Right renal cortex interstitium (tissue), 3 donors: ENCODE results near the gene GSTO1. TPM values are rescaled to one million over a fixed set of nuclear protein-coding genes. Genes with fewer than 3 reads are reported as not detected.

ENCODE experiments used
- DNase-seq, 3 donors: peaks; one replicate each; pipeline ENCODE4 v3.0.0-alpha.2; 2013; ENCODE audit warnings: low read depth in 3 of 3, low spot score in 2 of 3
- polyA plus RNA-seq, 3 donors: library from polyadenylated mRNA; unstranded; fragments of 120-200 nt; gene quantifications; one replicate each; pipeline ENCODE4 v1.2.1, GENCODE V29; 2013; ENCODE audit not compliant: insufficient read length in 3 of 3

The GSTO1 gene
- polyA plus RNA-seq, 3 donors = 94.7 to 102 (median 102) TPM

DNA sequence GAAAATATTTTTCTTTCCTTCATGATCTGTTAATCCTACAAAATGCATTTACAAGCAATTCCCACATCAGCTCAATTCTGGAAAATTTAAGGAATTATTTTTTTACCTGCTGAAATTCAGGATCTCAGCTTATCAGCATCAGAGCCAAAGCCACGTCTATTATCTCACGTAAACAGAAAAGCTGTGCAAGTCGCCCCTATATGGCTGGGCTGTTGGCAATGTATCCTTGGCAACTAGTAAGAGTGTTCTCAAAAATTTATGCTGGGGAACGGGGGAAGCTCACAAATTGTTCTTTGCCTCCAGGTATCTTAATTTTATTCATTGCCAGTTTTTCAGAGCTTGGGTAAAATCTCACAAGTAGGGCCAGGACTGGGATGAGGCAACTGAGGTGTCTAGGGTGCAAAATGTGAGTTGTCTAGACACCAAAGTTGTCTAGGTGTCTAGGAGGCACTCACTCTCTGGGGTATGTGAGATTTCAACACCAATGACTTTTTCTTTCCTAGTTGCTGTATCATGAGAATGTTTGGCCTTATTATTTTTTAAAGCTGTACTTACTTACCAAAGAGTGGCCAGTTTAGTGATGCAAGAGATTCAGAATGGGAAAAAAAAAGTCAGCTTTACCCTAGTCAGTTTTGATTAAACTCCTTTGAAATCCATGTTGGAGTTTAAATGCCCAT lies 19.3 kb downstream of the GSTO1 start:
- DNase-seq = no peak

DNA sequence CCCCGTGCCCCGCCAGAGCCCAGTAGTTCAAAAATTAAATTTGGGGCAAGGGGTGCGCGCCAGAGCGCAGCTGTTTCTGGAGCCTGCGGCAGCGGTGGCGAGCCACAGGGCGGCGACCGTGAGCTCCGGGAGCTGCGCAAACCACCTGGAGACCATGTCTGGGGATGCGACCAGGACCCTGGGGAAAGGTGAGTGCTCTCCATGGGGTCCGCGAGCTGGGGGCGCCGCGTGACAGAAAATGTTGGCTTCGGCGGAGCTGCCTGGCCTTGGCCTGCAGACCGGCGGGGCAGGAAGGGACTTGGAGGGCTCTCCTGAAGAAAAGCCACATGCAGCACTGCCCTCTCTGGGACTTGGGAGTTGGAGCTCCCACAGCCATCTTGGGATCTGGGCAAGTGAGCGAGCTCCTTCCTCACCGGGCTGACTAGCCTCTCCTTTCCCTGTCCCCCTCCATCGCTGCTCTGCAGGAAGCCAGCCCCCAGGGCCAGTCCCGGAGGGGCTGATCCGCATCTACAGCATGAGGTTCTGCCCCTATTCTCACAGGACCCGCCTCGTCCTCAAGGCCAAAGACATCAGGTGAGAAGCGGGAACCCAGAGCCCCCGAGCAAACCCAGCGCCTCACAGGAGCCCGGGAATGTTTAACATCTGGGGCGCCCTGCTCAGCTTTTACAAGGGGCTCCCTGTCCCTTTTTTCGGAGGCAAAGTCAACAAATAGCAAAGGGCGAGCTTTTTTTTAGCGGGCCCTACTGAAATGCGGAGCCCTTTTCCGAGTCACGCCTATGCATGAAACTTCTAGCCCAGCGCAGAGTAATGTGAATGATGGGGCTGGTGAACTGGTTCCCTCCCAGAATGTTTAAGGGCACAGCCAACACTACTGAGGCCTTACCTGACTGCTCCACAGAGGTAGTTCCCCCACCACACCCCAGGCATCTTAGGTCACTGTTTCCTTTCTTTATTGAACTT lies 20.4 kb downstream of the GSTO1 start:
- DNase-seq = no peak

DNA sequence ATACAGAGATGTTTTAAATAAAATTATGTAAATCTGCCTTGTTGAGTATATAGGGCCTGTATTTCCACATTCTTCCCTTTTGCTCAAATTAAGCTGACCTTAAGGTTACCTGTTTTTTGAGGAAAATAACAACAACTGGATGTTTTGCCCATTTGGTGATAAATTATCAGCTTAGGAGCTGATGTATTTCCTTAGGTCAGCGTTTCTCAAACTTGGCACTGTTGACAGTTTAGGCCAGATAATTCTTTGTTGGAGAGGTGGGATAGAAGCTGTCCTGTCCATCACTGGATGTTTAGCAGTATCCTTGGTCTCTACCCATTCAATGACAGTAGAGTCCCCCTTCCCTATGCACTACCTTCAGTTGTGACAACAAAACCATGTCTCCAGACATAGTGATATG lies 21.5 kb downstream of the GSTO1 start:
- DNase-seq = no peak

DNA sequence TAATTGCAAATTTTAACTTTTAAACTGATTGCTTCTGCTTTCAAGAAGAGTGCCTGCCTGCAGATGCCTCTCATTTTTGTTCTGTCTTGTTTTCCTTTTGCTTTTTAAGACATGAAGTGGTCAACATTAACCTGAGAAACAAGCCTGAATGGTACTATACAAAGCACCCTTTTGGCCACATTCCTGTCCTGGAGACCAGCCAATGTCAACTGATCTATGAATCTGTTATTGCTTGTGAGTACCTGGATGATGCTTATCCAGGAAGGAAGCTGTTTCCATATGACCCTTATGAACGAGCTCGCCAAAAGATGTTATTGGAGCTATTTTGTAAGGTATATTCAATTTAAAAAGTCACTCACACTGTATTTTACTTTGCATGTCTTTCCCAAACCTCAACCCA lies 23.1 kb downstream of the GSTO1 start:
- no peak for DNase-seq

DNA sequence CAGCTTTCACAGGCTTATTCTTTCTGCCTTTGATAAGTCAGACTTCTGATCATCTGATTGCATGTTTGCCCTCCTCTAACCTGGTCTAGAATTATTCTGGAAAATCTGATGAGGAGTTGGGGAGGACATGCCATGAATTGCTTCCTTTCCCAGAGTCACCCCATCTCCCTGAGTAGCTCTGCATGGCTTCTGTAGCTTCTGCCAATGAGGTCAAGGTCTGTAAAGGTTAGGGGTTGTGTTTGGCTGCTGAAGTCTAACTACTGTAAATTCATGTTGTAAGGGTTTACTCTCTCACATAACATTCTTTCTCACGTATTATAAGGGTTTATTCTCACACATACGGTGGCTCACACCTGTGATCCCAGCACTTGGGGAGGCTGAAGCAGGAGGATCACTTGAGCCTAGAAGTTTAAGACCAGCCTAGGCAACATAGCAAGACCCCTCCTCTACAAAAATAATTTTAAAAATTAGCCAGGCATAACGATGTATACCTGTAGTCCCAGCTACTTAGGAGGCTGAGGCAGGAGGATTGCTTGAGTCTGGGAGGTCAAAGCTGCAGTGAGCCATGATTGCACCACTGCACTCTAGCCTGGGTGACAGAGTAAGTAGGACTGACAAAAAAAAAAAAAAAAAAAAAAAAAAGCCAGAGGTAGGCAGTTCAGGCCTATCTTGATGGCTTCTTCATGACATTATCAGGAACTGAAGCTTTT lies 25.0 kb downstream of the GSTO1 start:
- no peak for DNase-seq

DNA sequence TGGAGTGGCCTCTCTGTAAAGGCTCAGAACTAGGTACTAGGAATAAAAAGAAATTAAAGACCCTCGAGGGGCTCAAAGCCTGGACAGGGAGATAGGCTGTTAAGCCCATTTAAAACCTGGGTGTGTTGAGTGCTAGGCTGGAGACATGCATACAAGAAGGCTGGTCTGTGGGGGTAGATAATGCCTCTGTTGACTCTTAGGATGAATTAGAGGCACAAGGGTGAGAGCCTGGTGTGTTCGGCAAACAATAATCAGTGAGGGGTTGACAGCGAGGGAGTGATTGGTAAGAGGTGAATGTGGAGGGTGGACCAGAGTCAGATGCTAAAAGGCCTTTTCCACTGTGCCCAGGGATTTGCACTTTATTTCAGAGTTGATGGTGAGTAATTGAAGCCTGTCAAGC lies 27.0 kb downstream of the GSTO1 start:
- no peak for DNase-seq

DNA sequence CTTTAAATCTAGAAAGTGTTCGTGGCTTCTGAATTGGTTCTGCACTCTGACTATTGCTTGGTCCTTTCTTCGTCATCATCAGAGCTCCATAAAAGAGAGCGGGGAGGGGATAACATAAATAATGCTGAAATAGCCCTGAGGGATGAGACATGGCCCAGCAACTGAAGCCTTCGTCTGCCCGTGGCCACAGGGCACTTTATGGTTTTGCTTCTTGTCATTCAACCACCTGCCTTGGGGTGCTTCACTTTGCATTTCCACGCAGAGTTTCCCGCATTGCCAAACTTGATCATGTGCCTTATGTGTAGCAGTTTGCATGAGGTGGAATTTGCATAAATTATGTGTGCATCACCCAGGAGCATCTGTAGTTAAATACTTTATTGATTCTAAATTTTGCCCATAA lies 30.2 kb downstream of the GSTO1 start:
- no peak for DNase-seq

DNA sequence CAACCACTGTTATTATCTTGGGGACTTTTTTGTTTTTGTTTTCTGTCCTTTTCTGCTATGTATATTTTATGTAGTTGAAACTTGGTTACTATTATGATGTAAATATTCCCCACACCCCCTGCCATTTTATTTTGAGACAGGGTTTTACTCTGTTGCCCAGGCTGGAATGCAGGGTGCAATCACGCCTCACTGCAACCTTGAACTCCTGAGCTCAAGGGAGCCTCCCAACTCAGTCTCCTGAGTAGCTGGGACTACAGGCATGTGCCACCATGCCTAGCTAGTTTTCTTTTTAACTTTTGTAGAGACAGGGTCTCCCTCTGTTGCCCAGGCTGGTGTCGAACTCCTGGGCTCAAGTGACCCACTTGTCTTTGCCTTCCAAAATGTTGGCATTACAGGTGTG lies 32.2 kb downstream of the GSTO1 start:
- DNase-seq = no peak

DNA sequence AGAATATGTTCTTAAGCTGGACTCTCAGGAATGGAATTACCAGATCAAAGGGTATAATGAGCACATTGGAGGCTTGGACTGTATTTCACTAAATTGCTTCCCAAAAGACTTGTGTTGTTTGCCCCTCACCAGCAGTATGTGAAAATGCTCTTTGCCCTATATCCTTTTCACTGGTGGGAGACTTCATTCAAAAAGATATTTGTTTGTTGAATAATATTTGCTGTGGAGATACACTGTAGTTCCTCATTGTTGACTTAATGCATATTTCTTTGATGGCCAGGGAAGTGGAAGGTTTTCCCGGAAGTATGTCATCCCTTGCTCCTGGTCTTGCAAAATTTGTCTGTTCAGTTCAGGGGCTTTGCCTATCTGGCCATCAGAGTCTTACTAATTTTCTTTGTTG lies 33.7 kb downstream of the GSTO1 start:
- no peak for DNase-seq

DNA sequence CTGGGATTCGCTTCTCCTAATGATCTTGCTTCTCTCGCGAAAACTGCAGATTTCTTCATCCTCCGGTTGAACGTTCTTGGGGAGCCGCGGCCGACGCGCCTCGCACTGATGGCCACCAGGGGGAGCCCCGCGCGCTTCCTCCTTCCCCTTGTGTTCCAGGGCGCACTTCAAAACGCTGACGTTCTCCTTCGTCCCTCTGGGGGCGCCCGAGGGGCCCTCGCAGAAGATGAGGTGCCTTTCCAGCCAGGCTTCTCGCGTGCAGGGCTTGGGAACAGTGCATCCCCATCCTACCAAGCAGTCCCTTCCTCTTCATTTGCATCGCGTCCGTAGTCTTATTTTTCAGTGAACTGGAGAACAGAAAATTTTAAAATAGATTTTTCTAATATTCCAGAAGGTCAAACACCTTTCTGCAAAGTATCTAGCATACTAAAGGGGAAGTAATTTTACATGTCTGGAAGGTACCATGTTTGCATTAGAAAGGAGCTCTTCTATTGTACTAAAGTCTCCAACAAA lies 36.8 kb downstream of the GSTO1 start:
- peak in 2 of 3 donors; percentile 66 to 77 for DNase-seq

DNA sequence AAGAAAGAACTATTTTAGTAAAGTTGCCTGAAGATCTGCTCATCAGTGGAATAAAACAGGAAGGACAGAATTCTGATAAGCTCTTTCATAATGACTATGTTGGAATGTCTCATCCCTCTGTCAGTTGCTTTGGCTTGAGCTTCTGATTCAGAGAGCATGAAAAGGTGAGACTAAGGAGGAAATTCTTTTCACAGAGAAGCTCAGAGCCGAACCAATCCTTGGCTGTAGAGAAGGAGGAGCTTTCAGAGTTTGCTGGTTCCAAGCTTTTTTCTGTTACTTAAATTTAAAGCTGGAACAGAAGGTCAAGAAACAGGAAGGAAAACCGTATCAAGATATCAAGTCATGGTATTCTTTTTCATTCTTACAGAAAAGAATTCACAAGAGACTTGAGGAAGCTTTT lies 38.3 kb downstream of the GSTO1 start:
- DNase-seq = no peak

DNA sequence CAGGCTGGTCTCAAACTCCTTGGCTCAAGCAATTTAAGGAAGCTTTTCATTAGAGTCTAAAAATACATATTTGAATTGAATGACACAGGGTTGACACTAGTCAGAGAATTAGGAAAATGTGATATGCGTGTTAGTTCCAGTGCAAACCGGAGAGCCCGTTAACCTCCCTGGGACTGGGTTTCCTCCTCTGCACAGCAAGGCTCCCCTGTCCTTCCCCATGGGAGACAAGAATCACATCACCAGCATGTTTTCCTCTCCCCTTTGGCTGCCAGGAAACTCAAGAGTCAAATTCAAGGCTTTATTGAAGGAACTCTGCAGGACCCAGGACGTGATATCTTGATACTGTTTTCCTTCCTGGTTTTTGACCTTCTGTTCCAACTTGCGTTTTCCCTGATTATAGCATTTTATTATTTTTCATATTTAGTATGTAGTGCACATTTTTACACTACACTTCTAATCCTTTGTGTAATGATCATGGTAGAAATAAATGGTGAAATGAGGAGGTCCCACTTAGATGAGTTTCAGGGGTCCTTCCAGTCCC lies 39.2 kb downstream of the GSTO1 start:
- DNase-seq = no peak

DNA sequence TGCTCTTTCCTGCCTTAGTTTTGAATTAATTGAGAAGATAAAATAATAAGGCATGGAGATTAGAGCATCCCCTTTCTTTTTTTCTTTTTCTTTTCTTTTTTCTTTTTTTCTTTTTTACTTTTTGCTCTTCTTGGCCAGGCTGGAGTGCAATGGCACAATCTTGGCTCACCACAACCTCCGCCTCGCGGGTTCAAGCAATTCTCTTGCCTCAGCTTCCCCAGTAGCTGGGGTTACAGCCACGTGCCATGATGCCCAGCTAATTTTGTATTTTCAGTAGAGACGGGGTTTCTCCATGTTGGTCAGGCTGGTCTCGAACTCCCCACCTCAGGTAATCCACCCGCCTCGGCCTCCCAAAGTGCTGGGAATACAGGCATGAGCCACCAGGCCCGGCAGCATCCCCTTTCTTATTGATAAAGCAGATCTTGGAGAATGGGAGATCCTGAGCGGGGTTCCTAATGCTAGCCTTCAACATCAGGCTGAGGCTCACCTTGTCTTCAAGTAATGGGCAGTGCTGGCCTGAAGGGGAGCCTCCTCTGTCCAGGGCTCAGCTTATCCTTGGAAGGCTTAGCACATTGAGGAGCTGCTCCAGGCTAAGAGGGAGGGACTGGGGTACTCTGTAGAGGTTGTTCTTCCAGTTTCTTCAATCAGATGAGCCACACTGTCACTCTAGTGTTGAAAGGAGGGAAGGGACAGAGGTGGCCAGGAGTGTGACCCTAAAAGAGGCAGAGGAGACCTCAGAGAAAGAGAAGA lies 42.2 kb downstream of the GSTO1 start:
- no peak for DNase-seq

DNA sequence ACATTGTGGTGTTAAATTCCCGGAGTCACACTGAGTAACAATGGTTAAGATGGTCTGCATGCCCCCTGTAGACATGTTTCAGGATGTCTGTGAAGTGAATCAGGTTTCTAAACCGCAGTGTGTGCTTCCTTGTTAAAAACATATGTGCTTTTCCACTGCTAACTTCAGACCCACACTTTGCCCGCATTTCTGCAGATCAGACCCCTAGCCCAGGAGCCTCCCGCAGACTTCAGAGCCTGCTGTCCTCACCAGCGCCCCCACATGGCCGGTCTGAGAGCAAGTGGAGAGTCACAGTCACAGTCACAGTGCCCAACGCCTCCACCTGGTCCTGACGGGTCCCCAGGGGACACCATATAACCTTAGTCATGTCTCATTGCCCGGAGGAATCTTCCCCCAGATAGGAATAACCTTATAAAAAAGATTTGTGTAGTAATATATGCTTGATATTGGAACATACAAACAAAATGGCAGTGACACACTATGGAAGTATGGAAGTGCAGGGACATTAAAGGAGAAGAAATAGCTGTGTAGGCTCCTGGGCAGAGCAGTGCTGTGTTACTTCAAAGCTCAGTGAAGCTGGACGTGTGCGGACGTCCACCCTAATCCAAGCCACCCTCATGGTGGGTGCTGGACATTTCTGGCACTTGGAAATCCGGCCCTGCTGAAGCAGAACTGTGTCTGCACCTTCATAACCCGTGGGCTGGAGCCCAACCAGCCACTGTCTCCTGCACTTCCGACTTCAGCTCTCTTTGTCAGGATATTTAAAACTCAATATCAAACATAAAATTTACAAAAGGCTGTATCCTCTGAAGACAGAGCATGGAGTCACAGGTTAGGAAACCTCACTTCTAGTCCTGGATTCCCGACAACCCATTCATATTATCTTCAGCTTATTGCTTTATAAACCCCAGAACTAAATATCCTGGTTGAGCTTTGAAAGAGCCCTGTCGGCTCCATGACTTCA lies 43.3 kb downstream of the GSTO1 start:
- no peak for DNase-seq

DNA sequence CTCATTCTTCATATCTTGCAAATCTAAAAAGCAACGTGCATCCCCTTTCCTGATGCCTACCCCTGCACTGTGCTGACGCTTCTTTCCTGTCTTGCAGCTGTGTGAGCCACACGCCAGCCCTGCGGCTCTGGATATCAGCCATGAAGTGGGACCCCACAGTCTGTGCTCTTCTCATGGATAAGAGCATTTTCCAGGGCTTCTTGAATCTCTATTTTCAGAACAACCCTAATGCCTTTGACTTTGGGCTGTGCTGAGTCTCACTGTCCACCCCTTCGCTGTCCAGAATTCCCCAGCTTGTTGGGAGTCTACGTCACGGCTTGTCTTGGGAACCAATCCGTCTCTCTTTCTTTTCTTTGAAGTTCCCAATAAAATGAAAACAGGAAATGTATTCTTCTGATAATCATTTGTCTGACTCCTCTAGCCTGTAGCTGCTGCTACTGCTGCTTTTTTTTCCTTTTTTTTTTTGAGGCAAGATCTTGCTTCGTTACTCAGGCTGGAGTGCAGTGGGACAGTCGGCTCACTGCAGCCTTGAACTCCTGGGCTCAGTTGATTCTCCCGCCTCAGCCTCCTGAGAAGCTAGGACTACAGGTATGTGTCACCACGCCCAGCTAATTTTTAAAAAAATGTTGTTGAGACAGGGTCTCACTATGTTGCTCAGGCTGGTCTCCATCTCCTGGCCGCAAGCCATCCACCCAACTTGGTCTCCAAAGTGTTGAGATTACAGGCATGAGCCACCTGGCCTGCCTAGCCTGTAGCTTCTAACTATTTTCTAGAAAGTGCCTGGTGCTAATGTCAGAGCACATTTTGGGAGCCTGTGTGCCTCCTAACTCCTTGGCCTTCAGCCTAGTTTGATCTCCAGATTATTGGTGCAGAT lies 44.6 kb downstream of the GSTO1 start:
- DNase-seq = no peak

DNA sequence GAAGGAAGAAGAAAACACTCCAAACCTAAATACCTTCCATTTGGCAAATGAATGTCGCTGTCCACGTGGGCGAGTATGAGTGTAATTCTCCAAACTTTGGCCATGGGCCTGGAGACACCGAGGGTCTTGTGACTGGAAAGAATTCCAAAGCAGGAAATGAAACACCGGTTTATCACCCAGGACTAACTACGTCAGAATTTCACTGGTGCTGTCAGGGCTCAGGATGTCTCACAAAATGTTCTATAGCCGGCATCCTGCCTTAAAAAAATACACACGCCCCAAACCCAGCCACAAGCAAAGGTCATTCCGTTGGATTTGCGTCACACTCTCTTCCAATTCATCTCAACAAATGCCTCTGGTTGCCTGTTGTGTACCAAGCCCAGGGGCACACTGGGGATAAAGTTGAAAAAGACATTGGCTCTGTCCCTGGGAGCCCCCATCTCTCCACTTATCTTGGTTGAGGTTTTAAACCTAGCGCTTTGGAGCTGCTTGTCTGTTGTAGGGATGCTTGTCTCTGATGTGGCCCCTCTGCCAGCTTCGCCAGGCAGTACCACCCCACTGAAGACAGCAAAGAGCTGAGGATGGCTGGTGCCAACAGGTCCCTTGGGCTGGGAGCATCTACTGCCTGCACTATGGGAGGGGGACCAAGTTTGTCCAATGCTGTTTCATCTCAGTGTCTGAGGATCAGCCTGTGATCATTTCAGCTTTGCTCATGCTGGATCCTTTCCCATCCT lies 45.5 kb downstream of the GSTO1 start:
- DNase-seq = no peak

DNA sequence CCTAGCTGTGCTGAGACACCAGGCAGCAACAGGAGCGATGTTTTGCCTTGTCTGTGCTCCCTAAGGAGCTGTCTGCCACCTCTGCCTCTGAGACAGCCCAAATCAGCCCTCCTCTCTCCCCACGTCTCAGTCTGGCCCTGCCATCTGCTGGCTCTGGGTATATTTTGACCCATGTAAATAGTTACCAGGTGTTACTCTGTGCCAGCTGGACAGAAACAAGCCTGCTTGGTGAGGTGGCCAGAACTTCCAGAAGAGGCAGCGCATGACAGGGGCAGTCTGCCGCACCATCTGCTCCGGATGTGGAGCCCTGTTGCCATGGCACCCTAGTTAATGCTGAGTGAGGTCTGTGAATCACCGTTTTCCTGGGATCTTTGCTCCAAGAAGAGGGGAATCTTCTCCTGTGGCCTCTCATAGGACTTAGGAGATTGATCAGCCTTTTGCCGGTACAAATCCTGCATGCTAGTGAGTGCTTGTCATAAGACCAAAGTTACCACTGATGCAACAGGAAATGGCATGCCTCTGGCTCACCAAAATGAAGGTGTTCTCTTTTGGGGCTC lies 46.1 kb downstream of the GSTO1 start:
- DNase-seq = no peak
